HAP-1 (cell line): ENCODE results near the gene LYPD6B.

Experiments used
- DNase-seq, 2 experiments: peaks; one replicate each; pipeline ENCODE4 v3.0.0-alpha.2; 2016 to 2020; ENCODE audit warnings: low spot score in 2 of 2
- H3K27me3 ChIP-seq: fragments of 250-450 bp; sonication (Bioruptor Pico); 2 replicates; pipeline ENCODE4 v1.5.1; 2020; ENCODE audit warnings: low read depth, mild to moderate bottlenecking, moderate library complexity
- H3K36me3 ChIP-seq: fragments of 250-450 bp; sonication (Bioruptor Pico); replicated peaks from 2 replicates; pipeline ENCODE4 v1.5.1; 2020; ENCODE audit warnings: mild to moderate bottlenecking
- H3K4me1 ChIP-seq: fragments of 250-450 bp; sonication (Bioruptor Pico); 2 replicates; pipeline ENCODE4 v1.5.1; 2020; ENCODE audit warnings: mild to moderate bottlenecking
- H3K4me3 ChIP-seq: fragments of 250-450 bp; sonication (Bioruptor Pico); 2 replicates; pipeline ENCODE4 v1.5.1; 2020; ENCODE audit warnings: mild to moderate bottlenecking, moderate library complexity
- H3K9me3 ChIP-seq: fragments of 250-450 bp; sonication (Bioruptor Pico); 2 replicates; pipeline ENCODE4 v1.5.1; 2020; ENCODE audit warnings: mild to moderate bottlenecking, moderate library complexity
- in situ Hi-C: fragments of 300-500 bp; cut with MboI; formaldehyde crosslinking; loops from 3 replicates; pipeline ENCODE4 v1.14.3; 2020; ENCODE audit warnings: low sequenced_read_pairs, inconsistent platforms, mixed read lengths

Gene LYPD6B

DNA sequence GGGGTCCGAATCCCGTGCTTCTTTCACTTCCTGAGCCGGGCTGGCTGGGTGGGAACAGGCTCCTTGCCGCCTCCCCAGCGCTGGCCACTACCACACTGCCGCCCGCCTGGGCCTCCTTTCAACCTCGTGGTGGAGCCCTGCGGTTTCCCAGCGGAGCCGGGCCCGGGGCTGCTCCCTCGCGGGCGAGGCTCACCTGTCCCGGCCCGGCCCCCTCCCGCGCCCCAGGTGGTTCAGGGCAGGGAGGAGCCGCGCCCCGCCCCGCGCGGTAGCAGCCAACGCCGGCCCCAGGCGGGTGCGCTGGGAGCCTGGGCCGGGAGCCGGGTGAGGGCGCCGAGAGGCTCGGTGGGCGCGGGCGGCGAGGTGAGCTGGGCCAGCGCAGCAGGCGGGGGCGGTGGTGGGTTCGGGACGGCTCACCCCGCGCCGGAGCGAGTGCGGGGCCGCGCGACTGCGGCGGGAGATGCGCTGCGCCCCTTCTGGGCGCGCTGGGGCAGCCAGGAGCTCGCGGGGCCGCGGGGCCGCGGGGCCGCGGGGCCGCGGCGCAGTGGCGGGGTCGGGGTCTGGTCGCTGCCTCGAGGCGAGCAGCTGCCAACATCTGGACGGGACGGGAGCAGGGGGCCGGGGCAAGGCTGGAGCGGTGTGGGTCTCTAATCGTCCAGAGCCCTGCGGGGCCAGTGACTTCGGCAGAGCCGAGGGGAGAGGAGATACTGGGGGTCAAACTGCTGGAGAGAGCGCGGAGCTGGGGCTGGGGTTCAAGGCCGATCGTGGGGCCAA is at the start of gene LYPD6B:
LYPD6B (plus strand) TSS at position 258 of the 771 bp plus-strand sequence. CDS start 92,250 bp downstream, outside the sequence.
- peak in 1 of 2 experiments; percentile 56 for DNase-seq
- in situ Hi-C loops: loop anchor here (25.0 kb wide), 1 partner anchor 274 kb away; no protein-coding TSS in a partner anchor
- H3K36me3 ChIP-seq: no peaks in the 10 kb centered on the region
- peak within 1 kb of the TSS; percentile 27 for H3K4me3 ChIP-seq
- peaks cover 9% of the 10 kb centered on the region for H3K27me3 ChIP-seq
- 0 out of 2 replicates have a peak, but pooled peaks cover 2% of the 10 kb centered on the region for H3K4me1 ChIP-seq
- no peaks in the 10 kb centered on the region for H3K9me3 ChIP-seq

- Histone ChIP-seq H3K9me3 (no peaks in the 10 kb centered on the region), H3K4me1 (peaks cover 6% of the 10 kb centered on the region; the same call in 1 of the 2 replicates), H3K27me3 (no peaks in the 10 kb centered on the region), H3K4me3 (no peak overlapping the region), H3K36me3 (no peaks in the 10 kb centered on the region; the same call in 1 of the 2 replicates)
- in situ Hi-C loops: loop anchor here (10.0 to 25.0 kb wide), 2 partner anchors 65 to 1028 kb away; no protein-coding TSS in a partner anchor
- DNase-seq: peak; percentile 75 to 83
Measured at GRCh38 chr2:148989882-148990493, 48.5 kb upstream of the LYPD6B start.

GRCh38 chr2:148990968-148991367 is 47.5 kb upstream of the LYPD6B start:
- in situ Hi-C loops: loop anchor here (10.0 to 25.0 kb wide), 2 partner anchors 66 to 1029 kb away; no protein-coding TSS in a partner anchor
- Histone ChIP-seq H3K4me3 (no peak overlapping the region), H3K9me3 (no peaks in the 10 kb centered on the region), H3K36me3 (no peaks in the 10 kb centered on the region; the same call in 1 of the 2 replicates), H3K27me3 (no peaks in the 10 kb centered on the region), H3K4me1 (0 out of 2 replicates have a peak, but pooled peaks cover under 1% of the 10 kb centered on the region)
- no peak for DNase-seq

DNA sequence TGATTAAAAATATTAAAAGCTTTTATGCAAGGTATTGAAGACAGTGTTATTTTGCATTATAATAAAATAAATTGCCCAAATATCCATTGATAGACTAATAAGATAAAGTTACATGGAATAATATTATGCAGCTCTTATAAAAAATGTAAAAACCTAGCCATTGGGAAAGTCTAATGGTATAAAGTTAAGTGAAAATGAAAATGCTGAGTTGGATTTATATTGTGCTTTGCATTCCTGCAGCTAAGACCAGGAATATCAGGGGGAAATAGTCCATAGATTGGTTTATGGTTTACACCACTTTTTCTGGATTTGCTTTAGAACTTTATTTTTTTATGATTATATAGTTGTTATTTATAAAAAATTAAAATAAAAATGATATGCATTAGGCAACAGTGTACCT is 46.1 kb upstream of the LYPD6B start:
- H3K36me3 ChIP-seq: no peaks in the 10 kb centered on the region; the same call in 1 of the 2 replicates
- H3K4me3 ChIP-seq: no peak overlapping the region
- DNase-seq: no peak
- H3K9me3 ChIP-seq: no peaks in the 10 kb centered on the region
- H3K4me1 ChIP-seq: no peaks in the 10 kb centered on the region
- H3K27me3 ChIP-seq: no peaks in the 10 kb centered on the region
- in situ Hi-C loops: loop anchor here (10.0 to 25.0 kb wide), 2 partner anchors 68 to 1030 kb away; no protein-coding TSS in a partner anchor

DNA sequence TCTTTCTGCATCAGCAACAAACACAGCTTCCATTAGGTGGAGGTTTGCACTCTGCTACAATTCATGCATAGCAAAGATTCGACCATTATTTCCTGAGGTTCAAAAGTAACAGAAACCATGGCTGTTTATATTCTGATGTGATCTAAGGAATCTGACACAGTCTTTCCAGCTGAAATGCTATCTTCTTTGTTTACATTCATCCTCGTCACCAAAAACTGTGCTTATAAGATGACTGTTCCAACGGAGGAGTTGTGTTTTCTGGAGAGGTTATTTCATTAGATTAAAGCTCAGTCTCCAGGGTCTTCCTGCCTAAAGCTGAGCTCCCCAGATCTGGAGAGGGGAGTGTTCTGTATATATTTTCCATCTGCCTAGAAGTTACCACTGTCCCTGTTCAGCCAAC is 45.1 kb upstream of the LYPD6B start:
- Histone ChIP-seq H3K4me1 (no peaks in the 10 kb centered on the region; the same call in 1 of the 2 replicates), H3K4me3 (no peak overlapping the region), H3K27me3 (no peaks in the 10 kb centered on the region), H3K9me3 (no peaks in the 10 kb centered on the region), H3K36me3 (no peaks in the 10 kb centered on the region; the same call in 1 of the 2 replicates)
- in situ Hi-C loops: loop anchor here (10.0 to 25.0 kb wide), 2 partner anchors 69 to 1031 kb away; no protein-coding TSS in a partner anchor
- no peak for DNase-seq

GRCh38 chr2:148994341-148994740 is 44.2 kb upstream of the LYPD6B start:
- Histone ChIP-seq H3K4me1 (peaks cover 4% of the 10 kb centered on the region), H3K4me3 (no peak overlapping the region), H3K9me3 (no peaks in the 10 kb centered on the region), H3K36me3 (no peaks in the 10 kb centered on the region; the same call in 1 of the 2 replicates), H3K27me3 (no peaks in the 10 kb centered on the region)
- in situ Hi-C loops: loop anchor here (10.0 to 25.0 kb wide), 2 partner anchors 70 to 1032 kb away; no protein-coding TSS in a partner anchor
- DNase-seq: no peak

DNA sequence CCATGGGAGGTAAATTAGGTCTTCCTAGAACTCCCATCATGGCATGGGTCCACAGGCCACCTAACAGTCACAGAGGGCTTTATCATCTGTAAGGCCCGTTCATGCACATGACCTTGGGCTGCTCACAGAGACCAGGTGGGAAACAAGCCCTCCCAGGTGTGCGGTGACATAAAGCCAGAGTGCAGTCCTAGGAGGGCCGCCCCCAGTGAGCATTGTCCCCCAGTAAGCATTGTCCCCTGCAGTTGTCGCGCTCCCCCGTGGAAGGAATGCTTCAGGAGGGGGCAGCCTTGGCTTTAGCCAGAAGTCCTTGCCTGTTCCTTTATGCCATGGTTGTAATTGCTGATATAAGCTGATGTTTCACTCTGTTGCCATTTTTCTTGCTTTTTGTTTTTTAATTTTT is 41.7 kb upstream of the LYPD6B start:
- Histone ChIP-seq H3K27me3 (no peaks in the 10 kb centered on the region), H3K4me1 (peaks cover 9% of the 10 kb centered on the region), H3K9me3 (no peaks in the 10 kb centered on the region), H3K4me3 (no peak overlapping the region), H3K36me3 (peaks cover 12% of the 10 kb centered on the region)
- in situ Hi-C loops: loop anchor here (10.0 to 25.0 kb wide), 2 partner anchors 72 to 1035 kb away; no protein-coding TSS in a partner anchor
- DNase-seq: no peak

GRCh38 chr2:148998165-148998830 is 40.2 kb upstream of the LYPD6B start:
- no peak overlapping the region for H3K4me3 ChIP-seq
- in situ Hi-C loops: loop anchor here (10.0 to 25.0 kb wide), 2 partner anchors 73 to 1036 kb away; no protein-coding TSS in a partner anchor
- no peaks in the 10 kb centered on the region for H3K27me3 ChIP-seq
- no peak for DNase-seq
- H3K36me3 ChIP-seq: peaks cover 15% of the 10 kb centered on the region
- H3K9me3 ChIP-seq: no peaks in the 10 kb centered on the region
- peaks cover 9% of the 10 kb centered on the region for H3K4me1 ChIP-seq

GRCh38 chr2:148998831-148999200 is 39.7 kb upstream of the LYPD6B start:
- DNase-seq: no peak
- in situ Hi-C loops: loop anchor here (10.0 to 25.0 kb wide), 2 partner anchors 74 to 1037 kb away; no protein-coding TSS in a partner anchor
- Histone ChIP-seq H3K36me3 (peaks cover 15% of the 10 kb centered on the region), H3K27me3 (no peaks in the 10 kb centered on the region), H3K4me1 (peaks cover 9% of the 10 kb centered on the region), H3K9me3 (no peaks in the 10 kb centered on the region), H3K4me3 (no peak overlapping the region)

DNA sequence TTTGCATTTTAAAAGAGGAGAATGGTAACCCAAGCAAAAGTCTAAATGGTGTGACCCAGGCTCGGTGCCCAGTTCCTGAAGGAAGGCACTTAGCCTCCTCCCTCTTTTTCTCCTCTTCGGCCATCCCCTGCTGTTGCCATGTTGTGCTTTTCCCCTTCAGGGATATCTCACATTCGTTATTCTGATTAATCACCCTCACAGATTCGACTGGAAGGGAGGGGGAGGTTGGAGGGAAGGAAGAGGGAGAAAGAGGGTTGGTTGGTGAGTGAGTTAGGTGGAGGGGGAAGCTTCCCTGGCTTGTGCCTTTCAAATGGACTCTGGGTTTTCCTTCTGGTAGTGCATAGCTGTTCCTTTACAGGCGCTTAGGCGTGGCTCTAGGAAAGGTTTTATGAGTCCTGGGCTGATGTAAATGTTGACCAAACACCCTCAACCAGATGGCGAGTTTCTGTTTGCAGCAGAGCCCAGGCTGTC is 39.0 kb upstream of the LYPD6B start:
- peak in 1 of 2 experiments; percentile 71 for DNase-seq
- no peaks in the 10 kb centered on the region for H3K9me3 ChIP-seq
- in situ Hi-C loops: loop anchor here (10.0 to 25.0 kb wide), 2 partner anchors 75 to 1037 kb away; no protein-coding TSS in a partner anchor
- no peak overlapping the region for H3K4me3 ChIP-seq
- peaks cover 9% of the 10 kb centered on the region for H3K4me1 ChIP-seq
- H3K27me3 ChIP-seq: no peaks in the 10 kb centered on the region
- peaks cover 15% of the 10 kb centered on the region for H3K36me3 ChIP-seq

- Histone ChIP-seq H3K36me3 (peaks cover 15% of the 10 kb centered on the region), H3K4me3 (no peak overlapping the region), H3K9me3 (no peaks in the 10 kb centered on the region), H3K4me1 (peaks cover 9% of the 10 kb centered on the region), H3K27me3 (no peaks in the 10 kb centered on the region)
- no peak for DNase-seq
- in situ Hi-C loops: no loop called here
Measured at GRCh38 chr2:149000158-149000938, 38.2 kb upstream of the LYPD6B start.

DNA sequence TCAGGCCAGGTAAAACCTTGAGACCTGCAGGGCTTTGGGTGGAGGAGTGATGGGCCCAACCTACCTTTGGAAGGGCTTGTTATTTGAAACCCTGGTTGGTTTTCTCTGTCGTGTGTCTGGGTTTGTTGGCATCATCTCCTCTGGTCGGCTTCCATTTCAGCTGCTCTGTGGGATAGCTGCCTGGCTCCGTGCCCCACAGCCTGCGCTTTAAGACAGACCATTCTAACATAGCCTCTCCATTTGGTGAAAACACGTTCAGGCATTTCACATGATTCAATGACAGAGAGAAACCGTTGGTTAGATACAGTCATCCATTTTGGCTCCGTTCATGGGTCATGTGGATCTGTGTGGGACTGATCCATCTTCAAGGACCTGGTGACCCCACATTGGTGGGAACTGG is 37.0 kb upstream of the LYPD6B start:
- Histone ChIP-seq H3K27me3 (no peaks in the 10 kb centered on the region), H3K4me3 (no peak overlapping the region), H3K4me1 (peaks cover 9% of the 10 kb centered on the region), H3K36me3 (peaks cover 15% of the 10 kb centered on the region), H3K9me3 (no peaks in the 10 kb centered on the region)
- in situ Hi-C loops: no loop called here
- no peak for DNase-seq
